ENCODE results near the gene IGHMBP2.

DNA sequence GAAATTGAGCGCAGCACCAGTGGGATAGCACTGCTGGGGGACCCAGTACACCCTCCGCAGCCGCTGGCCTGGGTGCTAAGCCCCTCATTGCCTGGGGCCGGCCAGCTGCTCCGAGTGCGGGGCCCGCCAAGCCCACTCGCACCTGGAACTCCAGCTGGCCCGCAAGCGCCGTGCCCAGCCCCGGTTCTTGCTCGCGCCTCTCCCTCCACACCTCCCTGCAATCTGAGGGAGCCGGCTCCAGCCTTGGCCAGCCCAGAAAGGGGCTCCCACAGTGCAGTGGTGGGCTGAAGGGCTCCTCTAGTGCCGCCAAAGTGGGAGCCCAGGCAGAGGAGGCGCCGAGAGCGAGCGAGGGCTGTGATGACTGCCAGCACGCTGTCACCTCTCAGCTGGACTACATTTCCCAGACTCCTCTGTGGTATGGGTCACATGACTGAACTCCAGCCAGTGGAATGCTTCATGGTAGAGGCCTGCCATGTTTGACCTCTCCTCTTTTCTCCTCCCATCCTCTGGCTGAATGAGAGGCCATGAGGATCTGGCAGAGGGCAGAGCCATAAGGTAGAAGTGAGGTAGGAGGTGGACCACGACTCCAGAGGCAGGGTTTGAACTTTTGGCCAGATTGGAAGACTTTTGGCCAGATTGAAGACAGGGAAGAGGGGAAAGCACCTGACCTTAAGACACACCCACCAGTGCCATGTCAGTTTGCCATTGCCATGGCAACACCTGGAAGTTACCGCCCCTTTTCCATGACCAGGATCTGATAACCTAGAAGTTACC, 70.9 kb downstream of the IGHMBP2 start:
- TF ChIP-seq, protein P1, sequence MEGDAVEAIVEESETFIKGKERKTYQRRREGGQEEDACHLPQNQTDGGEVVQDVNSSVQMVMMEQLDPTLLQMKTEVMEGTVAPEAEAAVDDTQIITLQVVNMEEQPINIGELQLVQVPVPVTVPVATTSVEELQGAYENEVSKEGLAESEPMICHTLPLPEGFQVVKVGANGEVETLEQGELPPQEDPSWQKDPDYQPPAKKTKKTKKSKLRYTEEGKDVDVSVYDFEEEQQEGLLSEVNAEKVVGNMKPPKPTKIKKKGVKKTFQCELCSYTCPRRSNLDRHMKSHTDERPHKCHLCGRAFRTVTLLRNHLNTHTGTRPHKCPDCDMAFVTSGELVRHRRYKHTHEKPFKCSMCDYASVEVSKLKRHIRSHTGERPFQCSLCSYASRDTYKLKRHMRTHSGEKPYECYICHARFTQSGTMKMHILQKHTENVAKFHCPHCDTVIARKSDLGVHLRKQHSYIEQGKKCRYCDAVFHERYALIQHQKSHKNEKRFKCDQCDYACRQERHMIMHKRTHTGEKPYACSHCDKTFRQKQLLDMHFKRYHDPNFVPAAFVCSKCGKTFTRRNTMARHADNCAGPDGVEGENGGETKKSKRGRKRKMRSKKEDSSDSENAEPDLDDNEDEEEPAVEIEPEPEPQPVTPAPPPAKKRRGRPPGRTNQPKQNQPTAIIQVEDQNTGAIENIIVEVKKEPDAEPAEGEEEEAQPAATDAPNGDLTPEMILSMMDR (conservative IDR thresholded peaks at IDR 0.05; ENCODE audit: low read length): no peak
- TF ChIP-seq EZH2phosphoT487 (IDR thresholded peaks at IDR 0.05; ENCODE audit: borderline replicate concordance, low read depth, low read length): no peak
